GM21737 (cell line): ENCODE results near the gene POLD2.
"Not testable (repeated sequence)": the region's sequence is repeated elsewhere in the genome, so short reads cannot be mapped to it uniquely, and the experiment has no call there.

Experiments
- ATAC-seq: cut with Tn5 transposase; IDR thresholded peaks from one replicate; pipeline ENCODE4 v1.9.1; 2021; ENCODE audit warnings: mild to moderate bottlenecking, moderate library complexity; ENCODE audit not compliant: unreplicated experiment

POLD2 gene

GRCh38 chr7:44139311-44140010 is 16.1 kb upstream of the POLD2 start:
- no peak for ATAC-seq

GRCh38 chr7:44138698-44139097 is 15.3 kb upstream of the POLD2 start:
- ATAC-seq, result no peak

- no peak for ATAC-seq
These were observed 13.4 kb upstream of the POLD2 start for GRCh38 chr7:44136731-44137130.

- ATAC-seq, result no peak
These were observed 11.7 kb upstream of the POLD2 start for GRCh38 chr7:44134943-44135628.

- ATAC-seq, result no peak
These were observed 9.9 kb upstream of the POLD2 start for GRCh38 chr7:44133295-44133694.

GRCh38 chr7:44132039-44132438 is 8.7 kb upstream of the POLD2 start:
- ATAC-seq, result no peak

GRCh38 chr7:44131173-44132029 is 8.1 kb upstream of the POLD2 start:
- no peak for ATAC-seq

- no peak for ATAC-seq
These were observed 5.6 kb upstream of the POLD2 start for GRCh38 chr7:44128721-44129582.

GRCh38 chr7:44127161-44127560 is 3.8 kb upstream of the POLD2 start:
- no peak for ATAC-seq

GRCh38 chr7:44126574-44126973 is 3.2 kb upstream of the POLD2 start:
- ATAC-seq, result not testable (repeated sequence)

- no peak for ATAC-seq
These were observed 1.5 kb upstream of the POLD2 start for GRCh38 chr7:44124822-44125202.

- ATAC-seq, result no peak
These were observed 819 bp downstream of the POLD2 start for GRCh38 chr7:44122529-44122928.

- ATAC-seq, result no peak
These were observed 1.5 kb downstream of the POLD2 start for GRCh38 chr7:44121761-44122420.

GRCh38 chr7:44120395-44120794 is 3.0 kb downstream of the POLD2 start:
- ATAC-seq, result no peak

GRCh38 chr7:44119829-44120380 is 3.4 kb downstream of the POLD2 start:
- no peak for ATAC-seq

- no peak for ATAC-seq
These were observed 5.4 kb downstream of the POLD2 start for GRCh38 chr7:44117801-44118429.

GRCh38 chr7:44116789-44117666 is 6.3 kb downstream of the POLD2 start:
- no peak for ATAC-seq

- no peak for ATAC-seq
These were observed 7.1 kb downstream of the POLD2 start for GRCh38 chr7:44116087-44116788.
